ENCODE measurements around the gene TSC1. TPM values are rescaled to one million over a fixed set of nuclear protein-coding genes. Genes with fewer than 3 reads are reported as not detected.

TSC1 gene
- total RNA-seq, 2 donors from 2014 or later = 27.7 to 82.2 TPM

DNA sequence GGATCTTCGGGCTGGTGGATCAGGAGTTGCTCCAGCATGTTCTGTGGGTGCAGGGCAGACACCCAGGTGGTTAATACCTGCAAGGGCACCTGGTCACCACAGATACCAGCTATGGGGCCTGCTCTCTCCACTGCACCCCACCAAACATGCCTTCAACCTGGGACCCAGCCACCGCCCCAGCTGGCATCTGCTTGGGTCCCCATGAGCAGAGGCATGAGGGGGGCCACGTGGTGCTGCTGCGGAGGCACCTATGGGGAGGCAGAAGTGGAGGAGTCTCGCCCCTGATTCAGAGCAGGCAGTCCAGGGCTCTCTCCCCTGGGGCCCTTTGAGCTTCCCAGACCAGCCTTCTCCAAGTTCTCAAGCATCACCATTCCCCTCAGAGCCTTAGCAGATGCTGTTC, 69.3 kb downstream of the TSC1 start:
- no peaks in the 10 kb centered on the region for H3K36me3 ChIP-seq
- H3K9me3 ChIP-seq = no peaks in the 10 kb centered on the region
- H3K27me3 ChIP-seq (replicated peaks; ENCODE audit: insufficient read depth) = no peaks in the 10 kb centered on the region
- WGBS = 79% methylated on average over 5 of the region's 5 CpGs
- no peak for DNase-seq (ENCODE audit: low spot score)
- peaks cover 3% of the 10 kb centered on the region for H3K4me1 ChIP-seq (replicated peaks)
- no peak overlapping the region for H3K27ac ChIP-seq
- no peak overlapping the region for H3K4me3 ChIP-seq
- intact Hi-C loops (cut with DNase I) = loop anchor here (10.0 kb wide), 2 partner anchors 70 to 200 kb away; partner anchors contain the start of genes GTF3C4 and TSC1
- no peak for TF ChIP-seq POLR2A (IDR thresholded peaks at IDR 0.05)
- TF ChIP-seq, protein P1, sequence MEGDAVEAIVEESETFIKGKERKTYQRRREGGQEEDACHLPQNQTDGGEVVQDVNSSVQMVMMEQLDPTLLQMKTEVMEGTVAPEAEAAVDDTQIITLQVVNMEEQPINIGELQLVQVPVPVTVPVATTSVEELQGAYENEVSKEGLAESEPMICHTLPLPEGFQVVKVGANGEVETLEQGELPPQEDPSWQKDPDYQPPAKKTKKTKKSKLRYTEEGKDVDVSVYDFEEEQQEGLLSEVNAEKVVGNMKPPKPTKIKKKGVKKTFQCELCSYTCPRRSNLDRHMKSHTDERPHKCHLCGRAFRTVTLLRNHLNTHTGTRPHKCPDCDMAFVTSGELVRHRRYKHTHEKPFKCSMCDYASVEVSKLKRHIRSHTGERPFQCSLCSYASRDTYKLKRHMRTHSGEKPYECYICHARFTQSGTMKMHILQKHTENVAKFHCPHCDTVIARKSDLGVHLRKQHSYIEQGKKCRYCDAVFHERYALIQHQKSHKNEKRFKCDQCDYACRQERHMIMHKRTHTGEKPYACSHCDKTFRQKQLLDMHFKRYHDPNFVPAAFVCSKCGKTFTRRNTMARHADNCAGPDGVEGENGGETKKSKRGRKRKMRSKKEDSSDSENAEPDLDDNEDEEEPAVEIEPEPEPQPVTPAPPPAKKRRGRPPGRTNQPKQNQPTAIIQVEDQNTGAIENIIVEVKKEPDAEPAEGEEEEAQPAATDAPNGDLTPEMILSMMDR (IDR thresholded peaks at IDR 0.05) = no peak
- TF ChIP-seq POLR2AphosphoS5 (IDR thresholded peaks at IDR 0.05) = no peak

DNA sequence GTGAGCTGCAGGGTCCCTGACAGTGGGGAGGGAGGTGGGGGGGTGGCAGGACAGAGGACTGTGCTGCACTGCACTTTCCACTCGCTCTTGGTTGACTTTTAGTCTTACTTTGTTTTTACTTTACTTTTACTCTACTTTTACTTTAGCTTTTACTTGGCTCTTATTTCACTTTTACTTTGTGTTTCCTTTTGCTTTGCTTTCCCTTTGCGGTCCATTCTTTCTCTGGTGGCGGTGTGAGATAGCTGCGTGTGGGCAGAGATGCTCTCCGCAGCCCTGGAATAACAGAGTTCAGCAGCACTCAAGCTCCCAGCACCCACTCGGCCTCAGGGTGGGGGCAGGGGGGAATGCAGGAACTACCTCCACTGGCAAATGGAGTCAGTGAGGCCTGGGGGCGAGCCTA, 71.0 kb downstream of the TSC1 start:
- H3K4me1 ChIP-seq (replicated peaks) = peaks cover 3% of the 10 kb centered on the region
- 82% methylated on average over 7 of the region's 7 CpGs for WGBS
- H3K36me3 ChIP-seq = no peaks in the 10 kb centered on the region
- H3K4me3 ChIP-seq = no peak overlapping the region
- no peaks in the 10 kb centered on the region for H3K27me3 ChIP-seq (replicated peaks; ENCODE audit: insufficient read depth)
- DNase-seq (ENCODE audit: low spot score) = no peak
- H3K9me3 ChIP-seq = no peaks in the 10 kb centered on the region
- intact Hi-C loops (cut with DNase I) = loop anchor here (10.0 kb wide), 2 partner anchors 71 to 199 kb away; partner anchors contain the start of genes GTF3C4 and TSC1
- TF ChIP-seq POLR2A (IDR thresholded peaks at IDR 0.05) (no peak), POLR2AphosphoS5 (IDR thresholded peaks at IDR 0.05) (no peak)
- TF ChIP-seq, protein P1 (IDR thresholded peaks at IDR 0.05) = no peak
- no peak overlapping the region for H3K27ac ChIP-seq

DNA sequence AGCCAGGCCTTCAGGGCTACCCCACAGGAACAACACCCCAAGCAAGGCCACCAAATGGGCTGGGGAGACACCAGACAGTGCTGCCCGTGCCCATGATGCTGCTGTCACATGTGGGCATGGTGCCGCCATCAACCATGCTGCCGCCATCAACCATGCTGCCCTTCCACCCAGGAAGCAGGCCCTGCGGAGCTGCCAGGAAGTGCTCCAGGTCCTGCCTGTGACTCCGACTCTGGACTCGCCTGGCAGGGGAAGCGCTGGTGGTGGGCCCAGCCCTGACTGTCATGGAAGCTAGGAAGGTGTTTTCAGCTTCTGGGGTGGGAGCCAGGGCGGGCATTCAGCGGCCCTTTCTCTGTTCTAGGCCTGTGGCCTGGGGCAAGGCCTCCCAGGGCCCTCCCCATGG, 75.2 kb downstream of the TSC1 start:
- intact Hi-C loops (cut with DNase I) = no loop called here
- Histone ChIP-seq H3K4me3 (no peak overlapping the region), H3K27ac (no peak overlapping the region), H3K36me3 (no peaks in the 10 kb centered on the region), H3K9me3 (no peaks in the 10 kb centered on the region), H3K27me3 (replicated peaks; ENCODE audit: insufficient read depth) (no peaks in the 10 kb centered on the region), H3K4me1 (replicated peaks) (peaks cover 8% of the 10 kb centered on the region)
- WGBS = 98% methylated on average over 9 of the region's 9 CpGs
- no peak for TF ChIP-seq POLR2A (IDR thresholded peaks at IDR 0.05)
- TF ChIP-seq, protein P1 (IDR thresholded peaks at IDR 0.05) = no peak
- no peak for TF ChIP-seq POLR2AphosphoS5 (IDR thresholded peaks at IDR 0.05)
- no peak for DNase-seq (ENCODE audit: low spot score)

DNA sequence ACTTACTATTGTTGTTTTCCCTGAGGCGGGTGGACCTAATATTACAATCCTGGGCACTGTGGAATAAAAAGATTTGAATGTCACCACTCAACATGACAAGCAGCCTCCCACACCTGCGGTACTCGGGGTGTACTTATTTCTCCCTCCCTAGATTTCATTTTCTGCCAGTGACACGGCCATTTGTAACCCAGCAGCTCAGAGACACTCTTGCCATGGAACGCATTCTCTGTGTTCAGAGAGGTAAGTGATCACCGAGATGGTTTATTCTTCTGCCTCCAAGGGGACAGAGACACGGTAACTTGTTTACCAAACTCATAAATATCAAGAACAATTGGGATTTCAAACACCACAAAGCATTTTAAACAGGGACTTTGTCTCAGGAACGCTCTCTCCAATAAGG, 77.5 kb downstream of the TSC1 start:
- Histone ChIP-seq H3K27me3 (replicated peaks; ENCODE audit: insufficient read depth) (no peaks in the 10 kb centered on the region), H3K36me3 (no peaks in the 10 kb centered on the region), H3K27ac (no peak overlapping the region), H3K4me1 (replicated peaks) (peaks cover 9% of the 10 kb centered on the region), H3K9me3 (no peaks in the 10 kb centered on the region), H3K4me3 (no peak overlapping the region)
- TF ChIP-seq, protein P1 (IDR thresholded peaks at IDR 0.05) = no peak
- TF ChIP-seq POLR2AphosphoS5 (IDR thresholded peaks at IDR 0.05) = no peak
- TF ChIP-seq POLR2A (IDR thresholded peaks at IDR 0.05) = no peak
- DNase-seq (ENCODE audit: low spot score) = no peak
- WGBS = 76% methylated on average over 8 of the region's 8 CpGs
- intact Hi-C loops (cut with DNase I) = no loop called here

DNA sequence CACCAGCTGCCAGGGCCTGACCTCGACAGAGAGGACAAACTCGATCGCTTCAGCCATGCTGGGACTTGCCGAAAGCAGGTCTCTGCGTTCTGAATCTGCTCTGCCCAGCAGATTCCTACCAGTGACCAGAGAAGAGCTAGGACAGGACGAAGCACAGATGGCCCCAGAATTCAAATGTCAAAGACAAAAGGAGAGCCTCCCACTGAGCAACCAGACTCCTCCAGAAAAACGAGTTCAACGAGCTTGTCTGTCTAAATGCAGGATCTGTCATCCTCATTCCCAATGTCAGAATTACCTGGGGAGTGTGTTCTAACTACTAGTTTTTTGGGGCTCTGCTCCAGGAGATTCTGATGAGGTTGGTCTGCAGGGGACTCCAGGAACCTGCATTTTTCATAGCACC, 79.7 kb downstream of the TSC1 start:
- Histone ChIP-seq H3K27ac (no peak overlapping the region), H3K4me3 (no peak overlapping the region), H3K9me3 (no peaks in the 10 kb centered on the region), H3K36me3 (no peaks in the 10 kb centered on the region), H3K4me1 (replicated peaks) (peaks cover 6% of the 10 kb centered on the region), H3K27me3 (replicated peaks; ENCODE audit: insufficient read depth) (no peaks in the 10 kb centered on the region)
- 51% methylated on average over 8 of the region's 8 CpGs for WGBS
- intact Hi-C loops (cut with DNase I) = no loop called here
- DNase-seq (ENCODE audit: low spot score) = peak; percentile 24
- TF ChIP-seq POLR2A (IDR thresholded peaks at IDR 0.05) (no peak), POLR2AphosphoS5 (IDR thresholded peaks at IDR 0.05) (peak; percentile 39)

Measured in prostate gland (tissue), 2 donors.